Ovary (tissue), 9 donors: ENCODE results near the gene ZNF236. TPM values are rescaled to one million over a fixed set of nuclear protein-coding genes. Genes with fewer than 3 reads are reported as not detected.
A peak's percentile ranks its signal among the peaks of the same experiment; 100 is the strongest.

ENCODE experiments used
- DNase-seq, 5 donors: peaks; one replicate each; pipeline ENCODE4 v3.0.0-alpha.2; 2019 to 2020
- H3K27ac ChIP-seq, 2 donors: fragments of 200-600 bp; one replicate each; pipeline versions ENCODE4 v1.5.1 to v1.8.0; 2019 to 2022
- H3K27me3 ChIP-seq: fragments of 200-600 bp; one replicate; pipeline ENCODE4 v1.8.0; 2022
- H3K36me3 ChIP-seq: fragments of 200-600 bp; sonication (generic); one replicate; pipeline ENCODE4 v1.5.1; 2019
- H3K4me1 ChIP-seq: one replicate; pipeline ENCODE4 v1.8.1; 2013; ENCODE audit warnings: mild to moderate bottlenecking, moderate library complexity; ENCODE audit not compliant: insufficient read depth
- H3K4me3 ChIP-seq: fragments of 200-600 bp; sonication (generic); one replicate; pipeline ENCODE4 v1.5.1; 2017
- H3K9me3 ChIP-seq, 2 donors: fragments of 200-600 bp in 1 of 2; sonication (generic) in 1 of 2; one replicate each; pipeline versions ENCODE4 v1.5.1 to v1.8.1; 2013 to 2019; ENCODE audit warnings: mild to moderate bottlenecking in 1 of 2, moderate library complexity in 1 of 2
- EP300 ChIP-seq: sonication (generic); formaldehyde crosslinking; IDR thresholded peaks from one replicate; pipeline ENCODE4 v1.6.1; 2017; ENCODE audit warnings: antibody characterized with exemption
- POLR2A ChIP-seq: fragments of 450-650 bp; IDR thresholded peaks from one replicate; pipeline ENCODE4 v1.6.1; 2017; ENCODE audit warnings: antibody characterized with exemption, mild to moderate bottlenecking, moderate library complexity
- WGBS, 3 donors: extraction: QIAGEN DNeasy Blood & Tissue Kit in 1 of 3; methylation state at CpG; one replicate each; pipeline versions ENCODE4 v1.1.5 to v1.1.7; 2013 to 2017; 5-methylcytosine and 5-hydroxymethylcytosine counted together
- intact Hi-C, 4 donors: fragments of 100-400 bp; cut with DNase I; formaldehyde crosslinking; loops; one replicate each; pipeline versions ENCODE4 v1.11.0 to v1.15.1; 2022 to 2023
- polyA plus RNA-seq, 2 donors: library from polyadenylated mRNA; stranded (reverse); fragments of 200-250 nt in 1 of 2; fragments of 350-450 nt in 1 of 2; fragmentation: Illumina TruSeq in 1 of 2; extraction: RNeasy Lipid Tissue Mini Kit (QIAGEN cat#74804) in 1 of 2; gene quantifications; one replicate each; pipeline ENCODE4 v1.2.3, GENCODE V29; 2013 to 2014
- total RNA-seq, 7 donors: library from RNA; depleted of rRNA in 2 of 7; stranded (reverse); fragments of >200 nt in 2 of 7; fragmentation: NEBNext Ultra II Directional in 3 of 7; extraction: Animal tissue kit (Norgen Biotek cat#: 25700) in 3 of 7; gene quantifications; one replicate each; pipeline versions ENCODE4 v1.1.0 to v1.2.4, GENCODE V29; 2016 to 2023
- TF ChIP-seq, protein P1 (sequence below), 3 donors: fragments of 450-650 bp in 2 of 3; fragments of 200-600 bp in 1 of 3; IDR thresholded peaks; one replicate each; pipeline versions ENCODE4 v1.5.1 to v1.8.0; 2016 to 2022; ENCODE audit warnings: antibody characterized with exemption in 3 of 3, mild to moderate bottlenecking in 1 of 3
- donor health status: DM: no; HTN: no; CAD: no; lungs with moderate emphysema.
- donor health status: DM: no; HTN: no; CAD: no.
- donor health status: Bipolar disorder and iron deficiency.
- donor health status: DM: yes; HTN: yes; CAD: no.
- donor health status: DM: no; HTN: no; CAD: no.
- donor health status: DM: yes; HTN: yes; CAD: no.

Gene ZNF236
- total and polyA plus RNA-seq, 9 donors: 3.9 to 30.3 (median 24.1) TPM

DNA sequence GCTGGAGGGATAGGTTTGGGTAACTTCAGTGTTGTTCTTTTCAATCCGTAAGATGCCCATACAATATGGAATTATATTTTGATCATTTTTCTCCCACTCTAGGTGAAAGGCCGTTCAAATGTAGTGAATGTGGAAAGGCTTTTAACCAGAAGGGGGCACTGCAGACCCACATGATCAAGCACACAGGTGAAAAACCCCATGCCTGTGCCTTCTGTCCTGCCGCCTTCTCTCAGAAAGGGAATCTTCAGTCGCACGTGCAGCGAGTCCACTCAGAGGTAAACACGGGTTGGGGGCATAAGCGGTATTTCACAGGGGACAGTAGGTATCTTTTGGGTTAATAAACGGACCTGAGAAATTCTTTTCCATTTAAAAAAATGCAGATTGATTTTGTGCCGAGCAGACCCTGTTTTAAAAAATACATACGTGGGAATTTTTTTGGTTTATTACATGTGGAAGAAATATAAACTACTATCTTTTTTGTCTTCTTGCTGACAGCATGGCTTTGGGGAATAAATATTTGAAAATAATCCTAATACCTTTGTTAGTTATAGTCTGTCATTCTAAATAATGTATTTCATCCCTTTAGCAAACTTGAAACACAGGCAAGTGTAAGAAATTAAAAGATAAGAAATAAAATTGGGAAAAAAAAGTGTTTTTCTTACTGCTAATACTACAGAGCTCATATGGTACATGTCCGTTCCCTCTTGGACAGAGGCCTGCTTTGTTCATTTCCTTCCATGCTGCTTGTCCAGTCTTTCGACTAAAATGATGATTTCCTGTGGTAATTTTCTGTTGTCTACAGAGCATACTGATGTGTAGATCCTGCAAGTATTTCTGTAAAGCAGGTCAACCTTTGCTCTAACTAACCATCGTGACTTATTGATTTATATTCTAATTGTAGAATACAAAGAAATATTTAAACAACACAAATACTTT is 53.3 kb downstream of the ZNF236 start:
- Histone ChIP-seq H3K36me3 (no peaks in the 10 kb centered on the region), H3K27me3 (no peaks in the 10 kb centered on the region), H3K27ac (no peak overlapping the region), H3K9me3 (no peaks in the 10 kb centered on the region), H3K4me1 (no peaks in the 10 kb centered on the region), H3K4me3 (no peak overlapping the region)
- no peak for TF ChIP-seq POLR2A
- TF ChIP-seq, protein P1, sequence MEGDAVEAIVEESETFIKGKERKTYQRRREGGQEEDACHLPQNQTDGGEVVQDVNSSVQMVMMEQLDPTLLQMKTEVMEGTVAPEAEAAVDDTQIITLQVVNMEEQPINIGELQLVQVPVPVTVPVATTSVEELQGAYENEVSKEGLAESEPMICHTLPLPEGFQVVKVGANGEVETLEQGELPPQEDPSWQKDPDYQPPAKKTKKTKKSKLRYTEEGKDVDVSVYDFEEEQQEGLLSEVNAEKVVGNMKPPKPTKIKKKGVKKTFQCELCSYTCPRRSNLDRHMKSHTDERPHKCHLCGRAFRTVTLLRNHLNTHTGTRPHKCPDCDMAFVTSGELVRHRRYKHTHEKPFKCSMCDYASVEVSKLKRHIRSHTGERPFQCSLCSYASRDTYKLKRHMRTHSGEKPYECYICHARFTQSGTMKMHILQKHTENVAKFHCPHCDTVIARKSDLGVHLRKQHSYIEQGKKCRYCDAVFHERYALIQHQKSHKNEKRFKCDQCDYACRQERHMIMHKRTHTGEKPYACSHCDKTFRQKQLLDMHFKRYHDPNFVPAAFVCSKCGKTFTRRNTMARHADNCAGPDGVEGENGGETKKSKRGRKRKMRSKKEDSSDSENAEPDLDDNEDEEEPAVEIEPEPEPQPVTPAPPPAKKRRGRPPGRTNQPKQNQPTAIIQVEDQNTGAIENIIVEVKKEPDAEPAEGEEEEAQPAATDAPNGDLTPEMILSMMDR (IDR thresholded peaks at IDR 0.05): peak in 1 of 3 donors; percentile 27
- 71 to 73% (median 71%) methylated on average over 14 of the region's 14 CpGs for WGBS, 3 donors
- peak in 1 of 5 donors; percentile 37 for DNase-seq
- intact Hi-C loops: loop anchor here in 1 of 4 donors (10.0 kb wide), 1 partner anchor 71 kb away; no protein-coding TSS in a partner anchor

DNA sequence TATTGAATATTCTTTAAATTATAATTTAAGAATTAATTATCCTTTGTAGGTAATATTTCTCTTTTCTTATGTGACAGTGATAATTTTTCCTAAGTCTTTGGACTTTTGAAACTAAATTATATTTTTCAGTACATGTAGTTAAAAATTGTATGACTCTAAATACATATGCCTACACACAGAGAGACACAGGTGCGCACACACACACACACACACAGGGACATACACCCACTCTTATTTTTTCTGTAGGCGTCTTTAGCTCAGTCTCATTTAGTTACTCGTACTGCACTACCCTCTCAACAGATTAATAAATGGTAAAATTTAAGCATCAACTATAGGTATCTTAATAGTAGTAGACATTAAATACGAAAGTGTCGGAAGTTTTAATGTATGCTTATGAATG is 56.1 kb downstream of the ZNF236 start:
- intact Hi-C loops: loop anchor here in 1 of 4 donors (10.0 kb wide), 1 partner anchor 74 kb away; no protein-coding TSS in a partner anchor
- Histone ChIP-seq H3K36me3 (no peaks in the 10 kb centered on the region), H3K4me3 (no peak overlapping the region), H3K9me3 (no peaks in the 10 kb centered on the region), H3K27ac (no peak overlapping the region), H3K27me3 (no peaks in the 10 kb centered on the region), H3K4me1 (no peaks in the 10 kb centered on the region)
- TF ChIP-seq EP300 (no peak), POLR2A (no peak)
- TF ChIP-seq, protein P1 (IDR thresholded peaks at IDR 0.05): no peak
- WGBS, 3 donors: 82 to 91% (median 85%) methylated on average over 5 of the region's 5 CpGs
- DNase-seq: no peak

DNA sequence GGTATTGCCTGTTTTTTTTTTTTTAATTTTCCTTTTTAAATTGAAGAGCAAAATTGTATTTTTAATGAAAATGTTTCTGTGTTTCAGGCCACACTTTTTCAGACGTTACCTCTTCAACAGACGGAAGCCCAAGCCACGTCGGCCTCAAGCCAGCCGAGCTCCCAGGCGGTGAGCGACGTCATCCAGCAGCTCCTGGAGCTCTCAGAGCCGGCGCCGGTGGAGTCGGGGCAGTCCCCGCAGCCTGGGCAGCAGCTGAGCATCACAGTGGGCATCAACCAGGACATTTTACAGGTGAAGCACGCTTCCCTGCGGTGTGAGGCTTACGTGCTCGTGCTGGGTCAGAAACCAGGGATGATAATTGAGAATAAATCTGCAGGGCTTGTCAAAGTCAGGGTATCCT is 57.7 kb downstream of the ZNF236 start:
- intact Hi-C loops: no loop called here
- Histone ChIP-seq H3K27me3 (no peaks in the 10 kb centered on the region), H3K36me3 (no peaks in the 10 kb centered on the region)

DNA sequence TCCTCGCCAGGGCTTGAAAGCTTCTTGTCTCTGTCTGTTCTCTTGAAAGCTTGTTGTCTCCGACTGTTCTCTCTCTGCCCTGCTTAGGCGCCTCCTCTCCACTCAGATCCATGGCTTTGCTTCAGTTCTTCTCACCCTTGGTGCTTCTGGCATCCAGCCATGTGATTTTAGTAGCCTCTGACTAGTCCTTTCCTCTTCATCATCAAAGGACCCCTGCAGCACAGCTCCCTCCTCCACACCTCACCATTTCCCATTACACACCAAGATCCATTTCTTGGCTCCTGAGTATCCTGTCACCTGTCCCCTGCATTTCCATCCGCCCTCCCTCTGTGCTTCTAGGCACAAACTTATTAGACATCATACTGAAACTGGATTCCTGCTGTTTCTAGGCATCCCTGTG is 59.4 kb downstream of the ZNF236 start:
- Histone ChIP-seq H3K9me3 (no peaks in the 10 kb centered on the region), H3K4me3 (no peak overlapping the region), H3K27ac (no peak overlapping the region), H3K4me1 (no peaks in the 10 kb centered on the region), H3K27me3 (no peaks in the 10 kb centered on the region), H3K36me3 (no peaks in the 10 kb centered on the region)
- intact Hi-C loops: no loop called here
- 80 to 88% (median 87%) methylated on average over 4 of the region's 4 CpGs for WGBS, 3 donors
- DNase-seq: no peak
- TF ChIP-seq POLR2A (no peak), EP300 (no peak)
- TF ChIP-seq, protein P1 (IDR thresholded peaks at IDR 0.05): no peak

More for the DNA sequence above, 57.7 kb downstream of the ZNF236 start:
- no peaks in the 10 kb centered on the region for H3K9me3 ChIP-seq
- no peak overlapping the region for H3K4me3 ChIP-seq
- TF ChIP-seq POLR2A (no peak), EP300 (no peak)
- TF ChIP-seq, protein P1 (IDR thresholded peaks at IDR 0.05): no peak
- no peak overlapping the region for H3K27ac ChIP-seq
- H3K4me1 ChIP-seq: no peaks in the 10 kb centered on the region
- WGBS, 3 donors: 94 to 98% (median 98%) methylated on average over 17 of the region's 17 CpGs
- DNase-seq: no peak
